Osteoblast (primary cell): ENCODE results near the gene DYRK4. TPM values are rescaled to one million over a fixed set of nuclear protein-coding genes. Genes with fewer than 3 reads are reported as not detected.

ENCODE experiments used
- DNase-seq: peaks from one replicate; pipeline ENCODE4 v3.0.0; 2011; ENCODE audit warnings: low spot score, mixed read lengths; ENCODE audit not compliant: insufficient read length; ENCODE audit errors: missing footprints
- H2AFZ ChIP-seq: 2 replicates; pipeline ENCODE4 v1.6.0; 2011; ENCODE audit warnings: mild to moderate bottlenecking, low read length
- H3K27ac ChIP-seq: 2 replicates; pipeline ENCODE4 v1.5.1; 2011; ENCODE audit warnings: mild to moderate bottlenecking, low read depth, low read length, moderate library complexity
- H3K27me3 ChIP-seq: 2 replicates; pipeline ENCODE4 v1.6.0; 2012; ENCODE audit warnings: mild to moderate bottlenecking, control low read depth, inconsistent platforms, low read length, moderate library complexity; ENCODE audit not compliant: insufficient read depth
- H3K36me3 ChIP-seq: 2 replicates; pipeline ENCODE4 v1.5.1; 2011; ENCODE audit warnings: mild to moderate bottlenecking, low read length, control low read depth, moderate library complexity; ENCODE audit not compliant: insufficient read depth
- H3K4me1 ChIP-seq: 2 replicates; pipeline ENCODE4 v1.5.1; 2011; ENCODE audit warnings: mild to moderate bottlenecking, low read length, control low read depth, moderate library complexity; ENCODE audit not compliant: insufficient read depth
- H3K4me2 ChIP-seq: 2 replicates; pipeline ENCODE4 v1.6.0; 2011; ENCODE audit warnings: mild to moderate bottlenecking, low read length; ENCODE audit not compliant: insufficient read depth
- H3K4me3 ChIP-seq: fragments of 200-600 bp; sonication (generic); 3 replicates; pipeline ENCODE4 v1.5.1; 2012; ENCODE audit warnings: mild to moderate bottlenecking, low read length, inconsistent platforms; ENCODE audit not compliant: insufficient read depth
- H3K79me2 ChIP-seq: 2 replicates; pipeline ENCODE4 v1.6.0; 2012; ENCODE audit warnings: mild to moderate bottlenecking, low read length, control low read depth, inconsistent platforms; ENCODE audit not compliant: insufficient read depth
- H3K9me3 ChIP-seq: 2 replicates; pipeline ENCODE4 v1.5.1; 2011; ENCODE audit warnings: low read depth, low read length, control low read depth
- H4K20me1 ChIP-seq: 2 replicates; pipeline ENCODE4 v1.6.0; 2012; ENCODE audit warnings: mild to moderate bottlenecking, low read length, control low read depth; ENCODE audit not compliant: insufficient read depth
- CTCF ChIP-seq: IDR thresholded peaks from 2 replicates; pipeline ENCODE4 v1.5.1; 2011; ENCODE audit warnings: mild to moderate bottlenecking, low read depth, low read length, moderate library complexity; ENCODE audit errors: extremely low read depth
- total RNA-seq: library from RNA; depleted of rRNA; stranded (reverse); fragments of >200 nt; gene quantifications from 2 replicates; pipeline ENCODE4 v1.2.3, GENCODE V29; 2012

DYRK4 gene
- total RNA-seq, 1 donor = 27.1 TPM

GRCh38 chr12:4569261-4569660 lies 7.3 kb downstream of the DYRK4 start:
- no peak for DNase-seq
- no peak for TF ChIP-seq CTCF

GRCh38 chr12:4572680-4573079 lies 10.7 kb downstream of the DYRK4 start:
- H3K4me1 ChIP-seq = no peaks in the 10 kb centered on the region
- no peaks in the 10 kb centered on the region for H3K79me2 ChIP-seq
- H2AFZ ChIP-seq = no peak overlapping the region
- no peak overlapping the region for H3K27ac ChIP-seq
- no peaks in the 10 kb centered on the region for H3K9me3 ChIP-seq
- H3K36me3 ChIP-seq = no peaks in the 10 kb centered on the region
- TF ChIP-seq CTCF = no peak
- no peak overlapping the region for H3K4me3 ChIP-seq
- DNase-seq = no peak
- no peaks in the 10 kb centered on the region for H4K20me1 ChIP-seq
- no peaks in the 10 kb centered on the region for H3K27me3 ChIP-seq
- no peak overlapping the region for H3K4me2 ChIP-seq

More at GRCh38 chr12:4569261-4569660, 7.3 kb downstream of the DYRK4 start:
- Histone ChIP-seq H4K20me1 (no peaks in the 10 kb centered on the region), H3K27me3 (no peaks in the 10 kb centered on the region), H3K4me1 (no peaks in the 10 kb centered on the region), H3K4me3 (no peak overlapping the region), H2AFZ (no peak overlapping the region), H3K4me2 (no peak overlapping the region), H3K27ac (no peak overlapping the region), H3K79me2 (no peaks in the 10 kb centered on the region), H3K9me3 (no peaks in the 10 kb centered on the region), H3K36me3 (no peaks in the 10 kb centered on the region)

- no peak overlapping the region for H2AFZ ChIP-seq
- no peaks in the 10 kb centered on the region for H3K9me3 ChIP-seq
- DNase-seq = no peak
- H3K27me3 ChIP-seq = peaks cover 2% of the 10 kb centered on the region
- H3K27ac ChIP-seq = no peak overlapping the region
- H4K20me1 ChIP-seq = no peaks in the 10 kb centered on the region
- H3K79me2 ChIP-seq = no peaks in the 10 kb centered on the region
- H3K4me2 ChIP-seq = no peak overlapping the region
- H3K4me3 ChIP-seq = no peak overlapping the region
- no peaks in the 10 kb centered on the region for H3K36me3 ChIP-seq
- peak; percentile 27 for TF ChIP-seq CTCF
- no peaks in the 10 kb centered on the region for H3K4me1 ChIP-seq
These were observed 17.5 kb downstream of the DYRK4 start for GRCh38 chr12:4579305-4580102.

GRCh38 chr12:4580281-4580688 lies 18.3 kb downstream of the DYRK4 start:
- DNase-seq = no peak

More at GRCh38 chr12:4580281-4580688, 18.3 kb downstream of the DYRK4 start:
- TF ChIP-seq CTCF = no peak
- H3K4me1 ChIP-seq = no peaks in the 10 kb centered on the region
- H3K4me3 ChIP-seq = no peak overlapping the region
- no peak overlapping the region for H3K27ac ChIP-seq
- H3K9me3 ChIP-seq = no peaks in the 10 kb centered on the region
- H3K27me3 ChIP-seq = peaks cover 2% of the 10 kb centered on the region
- no peaks in the 10 kb centered on the region for H3K79me2 ChIP-seq
- no peak overlapping the region for H3K4me2 ChIP-seq
- H4K20me1 ChIP-seq = no peaks in the 10 kb centered on the region
- H2AFZ ChIP-seq = no peak overlapping the region
- H3K36me3 ChIP-seq = no peaks in the 10 kb centered on the region
